Measurements from ENCODE around the gene SCARB1.

SCARB1 gene

GRCh38 chr12:124730455-124730932, 133.2 kb downstream of the SCARB1 start:
- DNase-seq (ENCODE audit: low spot score): no peak

GRCh38 chr12:124727922-124728321, 135.7 kb downstream of the SCARB1 start:
- DNase-seq (ENCODE audit: low spot score): no peak

- no peak for DNase-seq (ENCODE audit: low spot score)
Measured at GRCh38 chr12:124727264-124727800, 136.3 kb downstream of the SCARB1 start.
